Astrocyte (in vitro differentiated cells and primary cell): ENCODE data around the gene SPON2.

ENCODE experiments used
- CTCF ChIP-seq: IDR thresholded peaks from 2 replicates; pipeline ENCODE4 v1.5.1; 2011; ENCODE audit warnings: low read depth, mild to moderate bottlenecking, inconsistent platforms, low read length, moderate library complexity; ENCODE audit not compliant: insufficient read depth
- EZH2 ChIP-seq: IDR thresholded peaks from 2 replicates; pipeline ENCODE4 v1.6.1; 2012; ENCODE audit warnings: mild to moderate bottlenecking, low read length, inconsistent platforms; ENCODE audit not compliant: insufficient read depth

GRCh38 chr4:1169171-1169671, 3.2 kb downstream of the SPON2 start:
- no peak for TF ChIP-seq CTCF
- TF ChIP-seq EZH2, result no peak
